PC-9 (cell line): ENCODE data around the gene RCOR1.

Experiments
- EZH2 ChIP-seq: fragments of 200-600 bp; sonication (generic); IDR thresholded peaks from 2 replicates; pipeline ENCODE4 v1.8.0; 2017; ENCODE audit warnings: antibody characterized with exemption, low read depth
- TF ChIP-seq, protein P1 (sequence below): fragments of 200-600 bp; sonication (generic); conservative IDR thresholded peaks from 2 replicates; pipeline ENCODE4 v1.6.1; 2017; ENCODE audit warnings: mixed run types, antibody characterized with exemption, mild to moderate bottlenecking, moderate library complexity

DNA sequence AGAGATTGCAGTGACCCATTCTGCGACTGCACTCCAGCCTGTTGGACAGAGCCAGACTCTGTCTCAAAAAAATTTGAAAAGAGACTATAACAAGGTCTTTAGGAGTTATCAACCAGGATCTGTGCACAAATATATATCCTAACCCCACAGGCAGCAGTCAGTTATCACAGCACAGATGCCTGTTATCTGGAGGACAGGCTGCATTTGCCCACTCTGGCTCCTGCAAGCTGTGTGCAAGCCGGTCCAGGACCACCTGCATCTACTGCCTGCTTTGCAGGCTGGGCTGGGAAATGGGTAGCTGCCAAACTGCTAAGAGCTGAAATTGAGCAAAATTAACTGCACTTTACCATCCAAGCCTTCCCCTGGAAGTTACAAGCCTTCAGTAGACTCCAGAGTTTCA is 21.4 kb upstream of the RCOR1 start:
- no peak for TF ChIP-seq EZH2
- TF ChIP-seq, protein P1, sequence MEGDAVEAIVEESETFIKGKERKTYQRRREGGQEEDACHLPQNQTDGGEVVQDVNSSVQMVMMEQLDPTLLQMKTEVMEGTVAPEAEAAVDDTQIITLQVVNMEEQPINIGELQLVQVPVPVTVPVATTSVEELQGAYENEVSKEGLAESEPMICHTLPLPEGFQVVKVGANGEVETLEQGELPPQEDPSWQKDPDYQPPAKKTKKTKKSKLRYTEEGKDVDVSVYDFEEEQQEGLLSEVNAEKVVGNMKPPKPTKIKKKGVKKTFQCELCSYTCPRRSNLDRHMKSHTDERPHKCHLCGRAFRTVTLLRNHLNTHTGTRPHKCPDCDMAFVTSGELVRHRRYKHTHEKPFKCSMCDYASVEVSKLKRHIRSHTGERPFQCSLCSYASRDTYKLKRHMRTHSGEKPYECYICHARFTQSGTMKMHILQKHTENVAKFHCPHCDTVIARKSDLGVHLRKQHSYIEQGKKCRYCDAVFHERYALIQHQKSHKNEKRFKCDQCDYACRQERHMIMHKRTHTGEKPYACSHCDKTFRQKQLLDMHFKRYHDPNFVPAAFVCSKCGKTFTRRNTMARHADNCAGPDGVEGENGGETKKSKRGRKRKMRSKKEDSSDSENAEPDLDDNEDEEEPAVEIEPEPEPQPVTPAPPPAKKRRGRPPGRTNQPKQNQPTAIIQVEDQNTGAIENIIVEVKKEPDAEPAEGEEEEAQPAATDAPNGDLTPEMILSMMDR, result no peak
